Measurements from ENCODE around the gene CAPN13. TPM values are rescaled to one million over a fixed set of nuclear protein-coding genes. Genes with fewer than 3 reads are reported as not detected.

CAPN13 gene
- total RNA-seq, 4 donors from 2014 or later: not detected

DNA sequence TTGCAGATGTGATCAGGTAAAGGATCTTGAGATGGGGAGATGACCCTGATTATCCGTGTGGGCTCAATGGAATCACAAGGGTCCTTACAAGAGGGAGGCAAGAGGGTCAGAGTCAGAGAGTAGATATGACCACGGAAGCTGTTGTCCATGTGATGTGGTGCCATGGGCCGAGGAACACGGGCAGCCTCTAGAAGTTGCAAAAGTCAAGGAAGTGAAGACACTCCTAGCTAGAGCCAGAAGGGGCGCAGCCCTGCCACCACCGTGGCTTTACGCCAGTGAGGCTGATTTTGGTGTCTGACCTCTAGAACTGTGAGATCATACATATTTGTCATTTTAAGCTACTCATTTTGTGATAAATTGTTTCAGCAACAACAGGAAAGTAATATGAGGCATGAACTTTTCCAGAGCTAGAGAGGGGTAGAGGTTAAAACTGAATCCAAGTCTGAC, 114.4 kb downstream of the CAPN13 start:
- Histone ChIP-seq H3K27ac (replicated peaks in 1 of 4) (peak overlapping the region in 1 of 4 donors; percentile 18), H3K36me3 (no peaks in the 10 kb centered on the region), H3K4me3 (no peak overlapping the region), H3K9me3 (no peaks in the 10 kb centered on the region), H3K4me1 (peaks cover 33 to 78% (median 74%) of the 10 kb centered on the region in 4 donors), H3K27me3 (no peaks in the 10 kb centered on the region)
- intact Hi-C loops (cut with DNase I): loop anchor here (5.0 kb wide), 3 partner anchors 331 to 461 kb away; partner anchors contain the start of gene LBH
- peak; percentile 53 for DNase-seq (ENCODE audit: extremely low spot score)
- WGBS: 88% methylated on average over 7 of the region's 7 CpGs
- TF ChIP-seq POLR2AphosphoS5 (IDR thresholded peaks at IDR 0.05) (no peak), EP300 (IDR thresholded peaks at IDR 0.05) (no peak), POLR2A (IDR thresholded peaks at IDR 0.05; ENCODE audit: low read depth) (no peak)
- TF ChIP-seq, protein P1, sequence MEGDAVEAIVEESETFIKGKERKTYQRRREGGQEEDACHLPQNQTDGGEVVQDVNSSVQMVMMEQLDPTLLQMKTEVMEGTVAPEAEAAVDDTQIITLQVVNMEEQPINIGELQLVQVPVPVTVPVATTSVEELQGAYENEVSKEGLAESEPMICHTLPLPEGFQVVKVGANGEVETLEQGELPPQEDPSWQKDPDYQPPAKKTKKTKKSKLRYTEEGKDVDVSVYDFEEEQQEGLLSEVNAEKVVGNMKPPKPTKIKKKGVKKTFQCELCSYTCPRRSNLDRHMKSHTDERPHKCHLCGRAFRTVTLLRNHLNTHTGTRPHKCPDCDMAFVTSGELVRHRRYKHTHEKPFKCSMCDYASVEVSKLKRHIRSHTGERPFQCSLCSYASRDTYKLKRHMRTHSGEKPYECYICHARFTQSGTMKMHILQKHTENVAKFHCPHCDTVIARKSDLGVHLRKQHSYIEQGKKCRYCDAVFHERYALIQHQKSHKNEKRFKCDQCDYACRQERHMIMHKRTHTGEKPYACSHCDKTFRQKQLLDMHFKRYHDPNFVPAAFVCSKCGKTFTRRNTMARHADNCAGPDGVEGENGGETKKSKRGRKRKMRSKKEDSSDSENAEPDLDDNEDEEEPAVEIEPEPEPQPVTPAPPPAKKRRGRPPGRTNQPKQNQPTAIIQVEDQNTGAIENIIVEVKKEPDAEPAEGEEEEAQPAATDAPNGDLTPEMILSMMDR (IDR thresholded peaks at IDR 0.05): no peak

DNA sequence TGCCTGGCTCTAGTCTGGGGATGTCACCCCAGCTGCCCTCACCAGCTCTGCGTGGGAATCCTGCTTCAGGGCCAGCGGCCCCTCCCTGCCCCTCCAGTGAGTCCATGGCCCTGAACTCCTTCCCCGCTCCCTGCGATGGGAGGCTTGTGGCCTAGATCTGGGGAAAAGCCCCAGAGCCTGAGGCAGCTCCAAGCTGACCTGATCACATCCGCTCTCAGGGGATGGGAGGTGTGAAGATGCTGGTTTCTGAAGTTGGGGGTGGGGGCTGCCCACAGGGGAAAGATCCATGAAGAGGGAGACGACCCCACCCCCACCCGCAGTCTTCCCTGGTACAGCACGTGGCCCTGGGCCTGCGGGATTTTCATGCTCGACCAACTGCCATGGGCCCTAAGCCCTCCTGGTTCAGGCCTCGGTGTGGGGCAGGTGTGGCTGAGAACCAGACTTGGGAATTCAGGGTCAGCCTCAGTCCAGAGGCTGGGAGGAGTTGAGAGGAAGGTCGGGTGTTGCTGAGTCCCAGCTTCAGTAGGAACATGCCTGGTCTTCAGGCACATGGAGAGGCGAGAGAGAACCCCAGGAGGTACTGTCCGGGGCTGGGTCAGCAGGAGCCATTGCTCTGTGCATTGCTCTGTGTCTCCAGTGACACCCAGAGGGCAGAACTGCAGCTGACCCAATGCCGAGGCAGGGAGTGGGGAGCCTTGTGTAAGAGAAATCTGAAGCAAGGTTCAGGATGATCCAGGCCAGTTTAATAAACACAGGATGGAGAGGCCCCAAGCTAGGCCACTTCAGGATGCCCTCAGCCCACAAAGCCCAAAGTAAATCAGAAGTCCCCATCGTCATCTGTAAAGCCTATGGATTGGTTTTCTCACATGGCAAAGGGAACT, 115.1 kb downstream of the CAPN13 start:
- Histone ChIP-seq H3K27ac (replicated peaks in 1 of 4) (peak overlapping the region; percentile 18 to 82 (median 55)), H3K36me3 (no peaks in the 10 kb centered on the region), H3K4me1 (peaks cover 33 to 84% (median 80%) of the 10 kb centered on the region in 4 donors), H3K4me3 (no peak overlapping the region), H3K27me3 (no peaks in the 10 kb centered on the region), H3K9me3 (no peaks in the 10 kb centered on the region)
- TF ChIP-seq POLR2A (IDR thresholded peaks at IDR 0.05; ENCODE audit: low read depth) (no peak), EP300 (IDR thresholded peaks at IDR 0.05) (no peak), POLR2AphosphoS5 (IDR thresholded peaks at IDR 0.05) (no peak)
- TF ChIP-seq, protein P1 (IDR thresholded peaks at IDR 0.05): peak in 1 of 3 experiments; percentile 25
- intact Hi-C loops (cut with DNase I): loop anchor here (5.0 kb wide), 3 partner anchors 330 to 460 kb away; partner anchors contain the start of gene LBH
- peak; percentile 88 for DNase-seq (ENCODE audit: extremely low spot score)
- 93% methylated on average over 12 of the region's 16 CpGs for WGBS

DNA sequence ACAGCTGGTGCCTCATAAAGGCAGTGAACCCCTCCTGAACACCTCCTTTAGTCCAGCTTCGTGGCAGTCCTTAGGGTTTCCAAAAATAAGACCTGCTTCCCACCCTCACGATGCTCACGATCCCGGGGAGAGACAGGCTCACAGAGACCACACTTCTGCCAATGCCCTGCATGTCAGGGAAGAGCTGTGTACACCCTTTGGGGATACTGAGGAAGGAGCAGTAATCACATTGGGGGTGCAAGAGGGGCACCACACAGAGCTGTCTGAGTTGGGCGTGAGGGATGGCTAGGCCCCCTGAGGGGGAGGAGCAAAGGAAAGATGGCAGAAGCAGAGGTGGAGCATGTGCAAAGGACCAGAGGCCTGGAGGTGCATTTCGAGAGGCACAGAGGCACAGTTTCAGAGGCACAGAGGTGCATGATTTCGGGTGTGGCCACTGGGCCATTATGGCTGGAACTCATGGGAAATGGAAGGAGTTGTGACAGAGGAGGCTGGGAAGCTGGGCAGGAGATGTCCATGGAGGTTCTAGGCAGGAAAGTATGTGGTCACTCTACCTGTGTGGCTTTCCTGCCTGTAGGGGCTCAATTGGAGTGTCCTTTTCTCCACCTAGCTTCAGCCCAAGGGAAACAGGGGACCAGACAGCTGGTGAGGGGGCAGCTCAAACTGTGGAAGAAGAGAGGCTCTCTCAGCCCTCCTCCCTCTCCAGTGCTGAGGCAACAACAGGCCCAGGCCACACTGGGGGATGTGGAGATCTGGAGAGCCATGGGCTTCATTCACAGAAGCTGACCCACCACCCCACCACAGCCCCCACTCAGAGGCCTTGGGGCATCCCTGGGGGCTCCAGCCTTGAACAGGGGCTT, 115.9 kb downstream of the CAPN13 start:
- Histone ChIP-seq H3K36me3 (no peaks in the 10 kb centered on the region), H3K27ac (replicated peaks in 1 of 4) (peak overlapping the region; percentile 28 to 82 (median 80)), H3K9me3 (no peaks in the 10 kb centered on the region), H3K4me1 (peaks cover 42 to 93% (median 89%) of the 10 kb centered on the region in 4 donors), H3K4me3 (no peak overlapping the region), H3K27me3 (no peaks in the 10 kb centered on the region)
- TF ChIP-seq, protein P1 (IDR thresholded peaks at IDR 0.05): no peak
- TF ChIP-seq POLR2AphosphoS5 (IDR thresholded peaks at IDR 0.05): no peak
- no peak for TF ChIP-seq POLR2A (IDR thresholded peaks at IDR 0.05; ENCODE audit: low read depth)
- TF ChIP-seq EP300 (IDR thresholded peaks at IDR 0.05): no peak
- DNase-seq (ENCODE audit: extremely low spot score): peak; percentile 83
- intact Hi-C loops (cut with DNase I): loop anchor here (5.0 kb wide), 3 partner anchors 329 to 459 kb away; partner anchors contain the start of gene LBH
- 88% methylated on average over 7 of the region's 7 CpGs for WGBS

DNA sequence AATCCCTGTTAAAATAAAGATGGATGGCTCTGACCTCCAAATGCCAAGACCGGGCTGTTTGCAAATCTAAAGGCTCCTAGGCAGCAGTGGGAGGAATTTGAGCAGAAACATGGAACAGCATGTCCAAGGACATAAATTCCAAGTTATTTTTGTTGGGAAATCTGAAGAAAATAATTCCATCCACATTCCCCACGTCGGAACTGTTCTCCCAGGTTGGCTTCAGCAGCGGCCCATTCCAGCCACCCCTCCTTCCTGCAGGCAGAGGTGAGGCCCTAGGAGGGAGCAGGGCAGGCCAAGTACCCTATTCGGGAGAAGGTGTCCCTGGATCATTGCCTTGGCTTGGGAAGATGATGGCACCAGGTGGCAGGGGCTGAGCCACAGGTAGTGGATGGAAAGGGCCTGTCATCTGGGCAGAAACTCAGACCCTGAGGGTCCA, 117.1 kb downstream of the CAPN13 start:
- H3K27ac ChIP-seq (replicated peaks in 1 of 4): peak overlapping the region; percentile 79 to 83 (median 82)
- H3K4me1 ChIP-seq: peaks cover 42 to 99% (median 94%) of the 10 kb centered on the region in 4 donors
- TF ChIP-seq EP300 (IDR thresholded peaks at IDR 0.05) (peak; percentile 87), POLR2A (IDR thresholded peaks at IDR 0.05; ENCODE audit: low read depth) (no peak), POLR2AphosphoS5 (IDR thresholded peaks at IDR 0.05) (peak; percentile 63 to 88)
- TF ChIP-seq, protein P1 (IDR thresholded peaks at IDR 0.05): no peak
- 40% methylated on average over 5 of the region's 5 CpGs for WGBS
- H3K36me3 ChIP-seq: no peaks in the 10 kb centered on the region
- H3K4me3 ChIP-seq: no peak overlapping the region
- peak; percentile 92 for DNase-seq (ENCODE audit: extremely low spot score)
- no peaks in the 10 kb centered on the region for H3K27me3 ChIP-seq
- H3K9me3 ChIP-seq: no peaks in the 10 kb centered on the region
- intact Hi-C loops (cut with DNase I): loop anchor here (5.0 kb wide), 3 partner anchors 328 to 458 kb away; partner anchors contain the start of gene LBH

All from esophagus muscularis mucosa (tissue), 4 donors.